ELF-1 (cell line): ENCODE measurements around the gene RBM44.

Experiments
- DNase-seq: peaks from one replicate; pipeline ENCODE4 v3.0.0-alpha.2; 2016; ENCODE audit warnings: low read depth, low spot score

Gene RBM44

DNA sequence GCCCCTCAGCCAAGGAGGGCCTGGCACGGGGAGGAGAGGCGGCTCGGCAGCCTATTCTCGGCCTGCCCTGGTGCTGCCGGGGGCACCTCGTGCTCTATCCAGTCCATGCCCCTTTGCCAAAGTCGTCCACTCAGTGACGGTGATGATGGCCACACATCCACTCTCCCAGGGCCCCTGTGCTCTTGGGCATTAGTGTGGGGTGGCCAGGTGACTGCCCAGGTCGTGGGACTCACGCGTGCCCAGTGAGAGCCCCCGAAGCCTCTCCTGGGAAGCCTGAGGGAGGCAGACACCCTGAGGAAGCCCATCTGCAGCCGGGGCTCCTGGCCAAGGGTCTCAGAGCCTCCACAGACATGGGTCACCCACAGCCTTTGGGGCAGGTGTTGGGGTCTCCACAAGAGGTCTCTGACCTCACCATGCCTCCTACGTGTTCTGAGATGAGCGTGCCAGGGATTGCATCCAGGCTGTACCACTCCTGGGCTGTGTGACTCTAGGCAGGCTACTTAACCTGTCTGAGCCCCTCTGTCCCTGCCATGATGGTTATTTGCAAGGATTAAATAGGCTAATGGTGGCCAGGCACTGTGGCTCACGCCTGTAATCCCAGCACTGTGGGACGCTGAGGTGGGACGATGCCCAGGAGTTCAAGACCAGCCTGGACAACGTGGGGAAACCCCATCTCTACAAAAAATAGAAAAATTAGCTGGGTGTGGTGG lies 73.8 kb downstream of the RBM44 start:
- DNase-seq: no peak

GRCh38 chr2:237873421-237873831 lies 74.8 kb downstream of the RBM44 start:
- no peak for DNase-seq

DNA sequence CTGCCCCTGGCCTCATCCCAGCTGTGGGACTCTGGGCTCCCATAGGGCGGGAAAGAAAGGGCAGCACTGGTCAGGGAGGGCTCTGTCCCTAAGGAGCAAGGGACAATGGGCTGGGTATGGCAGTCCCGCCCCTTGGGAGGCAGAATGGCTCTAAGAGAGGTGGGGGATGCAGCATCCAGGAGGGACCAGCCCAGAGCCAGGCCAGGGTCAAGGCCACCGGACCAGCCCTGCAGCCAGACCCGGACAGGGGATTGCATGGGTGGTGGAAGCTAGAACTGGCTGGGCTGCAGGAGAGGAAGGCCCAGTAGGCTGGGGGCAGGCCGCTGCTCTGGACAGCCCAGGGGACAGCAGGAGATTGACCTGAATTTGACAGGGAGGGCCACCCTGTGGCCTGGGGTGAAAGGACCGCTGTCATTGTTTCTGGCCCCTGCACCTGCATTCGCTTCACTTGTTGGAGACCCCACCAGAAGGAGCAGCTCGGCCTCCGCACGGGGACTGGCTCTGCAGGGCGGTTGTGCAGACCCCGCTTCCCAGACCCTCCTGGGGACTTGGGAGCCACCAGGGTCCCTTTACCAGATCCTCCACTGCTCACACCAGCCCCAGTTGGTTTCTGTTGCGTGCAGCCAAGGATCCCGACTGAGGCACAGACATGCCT lies 75.4 kb downstream of the RBM44 start:
- DNase-seq: no peak

DNA sequence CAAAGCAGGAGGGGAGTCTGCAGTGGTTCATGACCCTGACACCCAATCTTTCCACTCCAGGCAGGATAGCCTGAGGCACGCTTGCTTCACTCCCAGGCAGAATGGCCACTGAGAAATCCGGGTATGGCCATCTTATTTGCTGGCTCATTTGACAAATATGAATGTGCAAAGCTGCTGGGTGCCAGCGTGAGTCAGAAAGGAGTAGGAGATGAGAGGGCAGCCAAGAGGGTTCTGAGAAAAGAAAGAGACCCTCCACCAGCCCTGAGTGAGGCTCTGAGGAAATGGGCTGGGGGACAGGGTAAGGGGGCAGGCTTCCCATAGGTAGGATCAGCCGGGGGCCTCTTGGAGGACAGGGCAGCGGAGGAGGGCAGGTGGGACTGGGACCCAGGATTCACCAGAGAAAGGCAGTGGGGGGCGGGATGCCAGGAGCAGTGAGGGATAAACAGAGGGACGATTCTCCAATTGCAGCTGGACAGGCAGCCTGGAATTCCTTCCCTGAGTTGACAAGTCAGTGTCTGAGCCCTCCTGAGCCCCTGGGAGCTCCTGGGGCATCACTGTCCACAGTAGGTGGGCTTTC lies 76.1 kb downstream of the RBM44 start:
- DNase-seq: no peak

DNA sequence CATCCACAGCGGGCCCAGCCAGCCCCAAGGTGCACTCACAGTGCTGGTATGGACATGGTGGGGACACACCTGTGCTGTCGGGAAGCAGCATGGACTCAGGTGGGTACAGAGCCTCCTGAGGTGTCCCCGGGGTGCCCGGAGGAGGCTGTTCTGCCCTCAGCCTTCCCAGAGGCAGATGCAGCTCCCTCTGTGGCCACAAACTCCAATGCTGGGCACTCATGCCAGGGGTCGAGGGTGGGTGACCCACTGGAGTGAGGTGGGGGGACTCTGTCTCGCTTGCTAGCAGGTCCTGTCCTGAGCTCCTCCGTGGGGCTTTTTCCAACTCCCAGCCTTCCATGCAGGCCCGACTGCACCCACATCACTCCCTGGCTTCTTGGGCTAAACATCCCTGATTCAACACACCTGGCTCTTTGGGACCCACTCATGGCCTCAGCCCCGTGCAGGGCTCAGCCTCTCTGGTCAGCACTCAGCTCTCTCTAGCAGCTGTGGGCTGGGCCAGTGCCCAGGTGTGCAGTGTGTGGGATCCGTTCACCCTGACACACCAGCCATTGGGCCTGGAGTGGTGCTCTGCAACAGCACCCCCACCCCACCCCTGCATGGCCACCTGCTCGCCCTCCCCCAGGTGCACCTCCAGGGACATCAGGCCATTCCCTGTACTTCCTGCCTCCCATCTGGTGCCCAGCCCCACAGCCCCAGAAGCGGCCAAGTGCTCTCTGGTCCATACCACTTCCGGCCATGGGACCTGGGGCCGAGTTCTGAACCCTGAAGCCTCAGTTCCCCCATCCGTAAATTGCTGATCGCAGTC lies 76.9 kb downstream of the RBM44 start:
- no peak for DNase-seq

DNA sequence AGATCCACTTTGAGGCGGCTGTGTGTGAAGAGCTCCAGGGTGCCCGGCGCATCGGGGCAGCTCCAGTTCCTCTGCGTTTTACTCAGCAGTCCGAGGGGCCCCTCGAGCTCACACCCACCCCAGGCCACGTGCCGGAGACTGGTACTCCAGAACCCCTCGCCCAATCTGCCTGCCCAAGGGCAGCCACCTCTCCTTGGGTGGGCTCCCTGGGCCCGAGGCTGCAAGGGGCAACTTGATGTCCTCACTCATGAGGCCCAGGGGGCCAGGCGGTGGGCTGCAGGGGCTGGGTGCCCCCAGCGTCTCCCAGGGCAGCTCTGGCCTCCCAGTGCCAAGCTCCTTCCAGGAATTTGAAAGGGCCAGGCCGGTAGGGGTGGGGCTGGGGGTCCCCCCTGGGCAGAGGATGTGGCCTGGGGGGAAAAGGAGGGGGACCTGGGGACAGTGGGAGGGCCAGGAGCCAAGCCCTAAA lies 77.5 kb downstream of the RBM44 start:
- DNase-seq: no peak

- DNase-seq: no peak
These were observed 78.0 kb downstream of the RBM44 start for GRCh38 chr2:237876532-237876931.

- no peak for DNase-seq
These were observed 78.4 kb downstream of the RBM44 start for GRCh38 chr2:237876951-237877491.

- no peak for DNase-seq
These were observed 79.2 kb downstream of the RBM44 start for GRCh38 chr2:237877576-237878307.

GRCh38 chr2:237878321-237879057 lies 79.9 kb downstream of the RBM44 start:
- DNase-seq: no peak

- no peak for DNase-seq
These were observed 80.5 kb downstream of the RBM44 start for GRCh38 chr2:237879058-237879430.

GRCh38 chr2:237879991-237880560 lies 81.5 kb downstream of the RBM44 start:
- no peak for DNase-seq

DNA sequence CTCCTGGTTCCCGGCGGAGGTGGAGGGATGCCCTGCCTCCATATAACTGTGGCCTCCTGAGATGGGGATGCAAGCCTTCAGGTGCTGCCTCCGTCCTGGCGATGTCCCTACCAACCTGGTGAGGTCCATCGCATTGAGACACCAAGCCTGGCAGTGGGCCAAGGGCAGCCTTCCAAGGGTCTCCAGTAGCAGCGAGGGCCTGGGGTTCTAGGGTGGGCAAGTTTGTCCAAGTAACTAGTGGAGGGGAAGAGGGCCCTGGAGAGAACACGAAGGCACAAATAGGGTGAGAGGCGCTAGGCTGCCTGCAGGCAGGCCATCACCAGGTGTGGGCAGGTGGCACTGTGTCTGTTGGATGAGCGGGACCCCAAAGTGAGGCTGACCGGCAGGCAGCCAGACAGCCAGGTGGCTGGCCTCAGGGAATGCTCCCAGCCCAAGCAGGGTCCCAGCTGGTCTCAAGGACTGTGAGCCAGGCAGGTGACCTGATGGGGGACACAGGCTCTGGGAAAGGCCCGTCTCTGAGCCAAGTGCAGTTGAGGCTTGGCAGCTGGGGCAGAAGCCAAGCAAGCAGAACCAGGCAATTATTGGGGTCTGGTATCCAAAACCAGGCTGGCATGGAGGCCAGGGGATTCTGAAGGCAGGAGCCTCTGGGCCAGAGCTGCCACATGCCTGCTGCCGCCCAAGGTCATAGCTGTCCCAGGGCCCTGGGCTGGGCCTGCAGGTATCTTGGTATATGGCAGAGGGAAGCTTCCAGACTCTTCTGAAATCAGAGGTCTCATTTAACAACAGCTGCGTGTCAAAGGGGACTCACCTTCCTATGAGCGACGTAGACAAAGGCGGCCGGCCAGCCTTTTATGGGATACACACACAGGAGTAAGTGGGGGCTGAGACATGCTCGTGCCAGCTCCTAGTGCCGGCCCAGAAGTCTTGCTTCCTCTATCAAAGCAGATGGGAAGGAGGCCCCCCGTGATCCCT lies 84.2 kb downstream of the RBM44 start:
- no peak for DNase-seq

- no peak for DNase-seq
These were observed 85.4 kb downstream of the RBM44 start for GRCh38 chr2:237883951-237884446.

GRCh38 chr2:237884681-237885080 lies 86.1 kb downstream of the RBM44 start:
- no peak for DNase-seq

DNA sequence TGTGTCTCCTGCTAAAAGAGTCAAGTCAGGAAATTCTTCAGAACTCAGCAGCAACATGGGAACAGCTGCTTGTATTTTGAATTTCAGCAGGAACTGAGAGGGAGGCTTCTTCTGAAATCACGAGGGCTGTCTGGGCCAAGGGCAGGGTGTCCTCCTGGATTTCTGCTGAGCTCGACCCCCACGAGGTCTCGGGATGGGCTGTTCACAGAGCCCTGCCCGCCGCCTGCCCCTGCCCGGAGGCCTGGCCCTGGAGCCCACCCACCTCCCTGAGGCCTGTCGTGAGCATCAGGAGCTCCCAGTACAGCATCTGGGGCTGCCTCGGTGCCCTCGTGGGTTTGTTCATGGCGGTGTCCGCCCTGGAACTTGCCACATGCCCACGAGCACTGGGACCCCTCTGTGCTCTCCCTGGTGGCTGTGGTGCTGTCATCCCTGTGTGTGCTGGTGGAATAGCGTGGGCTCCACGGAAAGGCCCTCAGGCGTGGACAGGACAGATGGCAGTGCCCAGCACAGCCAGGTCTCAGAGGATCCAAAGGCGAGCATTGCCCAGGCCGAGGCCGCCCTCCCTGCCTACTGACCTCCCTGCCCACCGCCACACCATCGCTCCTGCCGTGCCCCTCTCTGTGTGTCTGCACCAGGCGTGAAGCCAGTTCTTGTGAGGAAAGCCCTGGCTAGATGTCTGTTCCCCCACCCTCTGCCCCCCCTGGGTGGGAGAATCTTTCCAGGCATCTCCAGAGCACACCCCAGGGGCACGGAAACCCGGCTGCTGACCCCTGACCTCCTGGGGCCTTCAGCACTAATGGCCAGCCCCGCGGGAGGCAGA lies 86.7 kb downstream of the RBM44 start:
- DNase-seq: peak; percentile 41

DNA sequence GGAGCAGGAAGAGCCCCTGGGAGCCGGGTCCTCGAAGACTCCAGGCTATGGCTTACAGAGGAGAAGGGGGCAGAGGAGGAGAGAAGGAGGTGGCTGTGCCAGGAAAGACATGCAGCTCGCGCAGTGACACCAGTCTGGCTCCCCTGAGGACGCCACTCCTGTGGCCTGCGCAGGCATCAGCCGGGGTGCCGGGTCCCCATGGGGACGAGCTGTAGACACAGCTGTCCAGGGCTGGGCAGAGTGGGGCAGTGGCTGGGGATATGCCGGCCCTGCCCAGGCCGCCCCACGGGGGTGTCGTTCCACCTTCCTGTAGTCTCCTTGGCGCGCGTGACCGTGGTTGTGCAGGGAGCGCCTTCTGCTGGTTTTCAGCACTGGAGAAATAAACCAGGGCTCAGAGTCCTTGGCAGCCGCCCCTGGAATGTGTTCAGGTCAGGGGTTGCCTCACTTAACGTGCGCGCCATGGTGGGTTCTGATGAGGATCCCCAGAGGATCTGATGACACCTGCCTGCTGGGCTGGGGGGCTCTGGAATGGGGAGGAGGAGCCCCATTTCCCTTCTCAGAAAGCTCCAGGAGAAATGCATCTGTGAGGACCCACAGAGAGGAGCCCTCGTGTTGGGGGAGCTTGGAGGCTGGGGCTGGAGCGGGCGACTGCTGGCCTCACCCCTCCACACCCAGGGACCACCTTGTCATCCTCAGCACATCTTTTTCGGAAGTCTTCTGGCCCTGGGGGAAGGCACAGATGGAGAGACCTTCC lies 87.5 kb downstream of the RBM44 start:
- no peak for DNase-seq
